Progenitor cell of endocrine pancreas (in vitro differentiated cells): ENCODE data around the gene CNOT6. TPM values are rescaled to one million over a fixed set of nuclear protein-coding genes. Genes with fewer than 3 reads are reported as not detected.

Source experiments
- DNase-seq: peaks from one replicate; pipeline ENCODE4 v3.0.0; 2021; ENCODE audit warnings: low spot score; ENCODE audit not compliant: unreplicated experiment
- H3K27ac Mint-ChIP-seq: 2 replicates; pipeline ENCODE4 v1.8.0; 2021; ENCODE audit warnings: mild to moderate bottlenecking, moderate library complexity, mixed read lengths
- H3K27me3 Mint-ChIP-seq: 2 replicates; pipeline ENCODE4 v1.8.0; 2021; ENCODE audit warnings: mixed read lengths
- H3K36me3 Mint-ChIP-seq: 2 replicates; pipeline ENCODE4 v1.8.0; 2022; ENCODE audit warnings: mixed read lengths; ENCODE audit not compliant: insufficient read depth
- H3K4me1 Mint-ChIP-seq: 2 replicates; pipeline ENCODE4 v1.8.0; 2021; ENCODE audit warnings: low read depth, mixed read lengths
- H3K4me3 Mint-ChIP-seq: 2 replicates; pipeline ENCODE4 v1.8.0; 2021; ENCODE audit warnings: low read depth, mild to moderate bottlenecking, moderate library complexity, mixed read lengths
- H3K9me3 Mint-ChIP-seq: 2 replicates; pipeline ENCODE4 v1.8.0; 2021; ENCODE audit warnings: low read depth, mixed read lengths
- total RNA-seq: library from RNA; stranded (reverse); gene quantifications from 2 replicates; pipeline ENCODE4 v1.2.1, GENCODE V29; 2021
- TF ChIP-seq, protein P1 (sequence below): fragments of 200-600 bp; sonication (generic); IDR thresholded peaks from one replicate; pipeline ENCODE4 v1.5.0; 2021; ENCODE audit warnings: antibody characterized with exemption, mild to moderate bottlenecking; ENCODE audit not compliant: unreplicated experiment

The CNOT6 gene
- total RNA-seq, 1 donor from 2014 or later = 70.4 TPM

- H3K9me3 Mint-ChIP-seq = no peaks in the 10 kb centered on the region
- H3K27ac Mint-ChIP-seq = no peak overlapping the region
- no peak overlapping the region for H3K4me3 Mint-ChIP-seq
- no peak for DNase-seq
- TF ChIP-seq, protein P1, sequence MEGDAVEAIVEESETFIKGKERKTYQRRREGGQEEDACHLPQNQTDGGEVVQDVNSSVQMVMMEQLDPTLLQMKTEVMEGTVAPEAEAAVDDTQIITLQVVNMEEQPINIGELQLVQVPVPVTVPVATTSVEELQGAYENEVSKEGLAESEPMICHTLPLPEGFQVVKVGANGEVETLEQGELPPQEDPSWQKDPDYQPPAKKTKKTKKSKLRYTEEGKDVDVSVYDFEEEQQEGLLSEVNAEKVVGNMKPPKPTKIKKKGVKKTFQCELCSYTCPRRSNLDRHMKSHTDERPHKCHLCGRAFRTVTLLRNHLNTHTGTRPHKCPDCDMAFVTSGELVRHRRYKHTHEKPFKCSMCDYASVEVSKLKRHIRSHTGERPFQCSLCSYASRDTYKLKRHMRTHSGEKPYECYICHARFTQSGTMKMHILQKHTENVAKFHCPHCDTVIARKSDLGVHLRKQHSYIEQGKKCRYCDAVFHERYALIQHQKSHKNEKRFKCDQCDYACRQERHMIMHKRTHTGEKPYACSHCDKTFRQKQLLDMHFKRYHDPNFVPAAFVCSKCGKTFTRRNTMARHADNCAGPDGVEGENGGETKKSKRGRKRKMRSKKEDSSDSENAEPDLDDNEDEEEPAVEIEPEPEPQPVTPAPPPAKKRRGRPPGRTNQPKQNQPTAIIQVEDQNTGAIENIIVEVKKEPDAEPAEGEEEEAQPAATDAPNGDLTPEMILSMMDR = no peak
- H3K36me3 Mint-ChIP-seq = no peaks in the 10 kb centered on the region
- H3K27me3 Mint-ChIP-seq = peaks cover 25% of the 10 kb centered on the region
- H3K4me1 Mint-ChIP-seq = no peaks in the 10 kb centered on the region
Observed at GRCh38 chr5:180624587-180624986, 130.4 kb downstream of the CNOT6 start.

DNA sequence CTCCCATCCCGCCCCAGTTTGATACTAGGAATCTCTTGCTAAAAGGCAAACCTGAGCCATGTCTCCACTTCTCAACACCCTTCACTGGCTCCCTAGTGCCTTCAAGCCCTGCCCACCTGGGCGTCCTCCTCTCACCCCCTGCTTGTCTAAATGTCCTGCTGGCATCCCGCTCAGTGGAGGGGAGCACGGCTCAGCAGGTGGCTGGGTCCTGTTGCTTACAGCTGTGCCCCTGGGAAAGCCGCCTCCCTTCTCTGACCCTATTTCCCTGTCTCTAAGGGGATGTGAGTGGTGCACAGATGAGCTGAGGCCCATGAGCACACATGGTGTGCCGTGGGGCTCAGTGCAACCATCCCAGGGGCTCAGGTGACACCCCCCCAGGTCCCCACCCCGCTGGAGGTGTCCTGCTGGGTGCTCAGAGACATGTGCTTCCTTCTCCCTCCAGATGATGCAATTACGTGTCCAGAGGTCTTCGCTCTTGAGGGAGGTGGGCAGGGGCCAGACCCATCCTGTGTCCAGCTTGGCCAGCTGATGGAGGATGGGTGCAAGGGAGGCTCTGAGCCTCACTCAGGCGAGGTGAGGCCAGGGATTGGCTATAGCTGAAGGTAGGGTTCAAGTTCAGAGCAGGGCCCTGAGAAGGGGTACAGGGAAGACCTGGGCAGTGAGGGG is 131.1 kb downstream of the CNOT6 start:
- Mint-ChIP-seq H3K4me1 (no peaks in the 10 kb centered on the region), H3K27me3 (peaks cover 19% of the 10 kb centered on the region), H3K36me3 (no peaks in the 10 kb centered on the region), H3K27ac (no peak overlapping the region), H3K4me3 (no peak overlapping the region), H3K9me3 (no peaks in the 10 kb centered on the region)
- TF ChIP-seq, protein P1 = no peak
- DNase-seq = no peak

GRCh38 chr5:180625791-180626660 is 131.8 kb downstream of the CNOT6 start:
- DNase-seq = no peak
- TF ChIP-seq, protein P1 = no peak
- no peaks in the 10 kb centered on the region for H3K9me3 Mint-ChIP-seq
- no peak overlapping the region for H3K27ac Mint-ChIP-seq
- peaks cover 14% of the 10 kb centered on the region for H3K27me3 Mint-ChIP-seq
- H3K36me3 Mint-ChIP-seq = no peaks in the 10 kb centered on the region
- H3K4me3 Mint-ChIP-seq = no peak overlapping the region
- no peaks in the 10 kb centered on the region for H3K4me1 Mint-ChIP-seq

GRCh38 chr5:180626661-180627385 is 132.6 kb downstream of the CNOT6 start:
- TF ChIP-seq, protein P1 = no peak
- Mint-ChIP-seq H3K27me3 (peaks cover 14% of the 10 kb centered on the region), H3K27ac (no peak overlapping the region), H3K4me3 (no peak overlapping the region), H3K4me1 (no peaks in the 10 kb centered on the region), H3K36me3 (no peaks in the 10 kb centered on the region), H3K9me3 (no peaks in the 10 kb centered on the region)
- DNase-seq = no peak
